Dermis lymphatic vessel endothelial cell (primary cell): Measurements from ENCODE around the gene CAPZA1. TPM values are rescaled to one million over a fixed set of nuclear protein-coding genes. Genes with fewer than 3 reads are reported as not detected.

ENCODE experiments used
- total RNA-seq: library from RNA; depleted of rRNA; stranded (reverse); fragments of >200 nt; gene quantifications from 2 replicates; pipeline ENCODE4 v1.2.1, GENCODE V29; 2014

Gene CAPZA1
- 178 and 197 TPM in 2 replicates for total RNA-seq

GRCh38 chr1:112619518-112620376 lies at the start of gene CAPZA1:
TSS of gene CAPZA1 (plus strand) at chr1:112619832. CDS start at chr1:112619845, 13 bp downstream.

GRCh38 chr1:112618721-112619517 lies 713 bp upstream of the CAPZA1 start, which contains the start of gene ST7L:
TSS of gene ST7L (minus strand) at chr1:112619141. CDS start at chr1:112619113, 28 bp downstream.

GRCh38 chr1:112674440-112674985 lies 54.9 kb downstream of the CAPZA1 start, which contains the start of gene MOV10:
TSS of gene MOV10 (plus strand) at chr1:112674659. CDS start at chr1:112674913, 254 bp downstream.

GRCh38 chr1:112706505-112707220 lies 87.0 kb downstream of the CAPZA1 start, which contains the start of gene RHOC:
TSS of gene RHOC (minus strand) at chr1:112707127. CDS start at chr1:112703799, 3,328 bp downstream.

GRCh38 chr1:112715264-112716053 lies 95.8 kb downstream of the CAPZA1 start, which contains the start of gene PPM1J:
TSS of gene PPM1J (minus strand) at chr1:112715332. CDS start at chr1:112715301, 31 bp downstream.

Other genes with a start within 250 kb of the CAPZA1 start
- gene CTTNBP2NL, start 223.6 kb upstream of the CAPZA1 start, total RNA-seq, result 18.6 TPM in 2 replicates
- 1.0 and 1.1 TPM in 2 replicates for gene WNT2B, start 110.9 kb upstream of the CAPZA1 start, total RNA-seq
- gene ST7L, start 691 bp upstream of the CAPZA1 start, total RNA-seq, result 12.6 and 18.2 TPM in 2 replicates
- 33.2 and 34.9 TPM in 2 replicates for gene MOV10, start 54.8 kb downstream of the CAPZA1 start, total RNA-seq
- gene RHOC, start 87.3 kb downstream of the CAPZA1 start, total RNA-seq, result 383 and 479 TPM in 2 replicates
- 0.43 and 0.65 TPM in 2 replicates for gene PPM1J, start 95.5 kb downstream of the CAPZA1 start, total RNA-seq